HEK293 (cell line): Measurements from ENCODE around the gene INPP5D.
"Not testable (repeated sequence)": the region's sequence is repeated elsewhere in the genome, so short reads cannot be mapped to it uniquely, and the experiment has no call there.

ENCODE experiments used
- CTCF ChIA-PET: fragments of 350-600 bp; formaldehyde crosslinking; extraction: SDS; loops from one replicate; lab custom pipeline; 2021; ENCODE audit warnings: antibody characterized with exemption; lab: Yijun Ruan, JAX
- POLR2A ChIA-PET: fragments of 300-600 bp; formaldehyde crosslinking; extraction: SDS; loops from one replicate; lab custom pipeline; 2020; ENCODE audit warnings: antibody characterized with exemption, inconsistent platforms; lab: Yijun Ruan, JAX
- H3K27ac ChIP-seq: fragments of 200-500 bp; sonication (Bioruptor generic); 2 replicates; pipeline ENCODE4 v1.5.1; 2014; ENCODE audit warnings: low read depth, low read length, control low read depth, inconsistent platforms; ENCODE audit errors: extremely low read depth
- H3K36me3 ChIP-seq, 2 experiments: fragments of 200-500 bp in 1 of 2; sonication (Bioruptor generic) in 1 of 2; 1 replicate in 1 of 2; 2 replicates in 1 of 2; pipeline ENCODE4 v1.5.1; 2014 to 2017; ENCODE audit warnings: inconsistent platforms in 2 of 2, low read length in 2 of 2; ENCODE audit not compliant: control insufficient read depth in 2 of 2, insufficient read depth in 1 of 2
- H3K4me1 ChIP-seq: fragments of 200-500 bp; sonication (Bioruptor generic); 2 replicates; pipeline ENCODE4 v1.5.1; 2014; ENCODE audit warnings: mild to moderate bottlenecking, low read length, inconsistent platforms; ENCODE audit not compliant: control insufficient read depth, insufficient read depth
- H3K4me3 ChIP-seq: 2 replicates; pipeline ENCODE4 v1.5.1; 2011; ENCODE audit warnings: low read depth, mild to moderate bottlenecking, control low read depth, low read length, moderate library complexity
- H3K9me3 ChIP-seq: fragments of 200-500 bp; sonication (Bioruptor generic); 2 replicates; pipeline ENCODE4 v1.5.1; 2014; ENCODE audit warnings: low read depth, low read length, inconsistent platforms; ENCODE audit not compliant: control insufficient read depth, insufficient read depth
- GLI2 ChIP-seq: fragments of 450-650 bp; formaldehyde crosslinking; IDR thresholded peaks from 2 replicates; pipeline ENCODE4; 2017; ENCODE audit warnings: missing biosample characterization, missing genetic modification characterization, low read depth, borderline replicate concordance
- KLF8 ChIP-seq: fragments of 450-650 bp; formaldehyde crosslinking; IDR thresholded peaks from 2 replicates; pipeline ENCODE4 v1.5.1; 2016; ENCODE audit warnings: missing biosample characterization, missing genetic modification characterization
- SP7 ChIP-seq: fragments of 450-650 bp; formaldehyde crosslinking; IDR thresholded peaks from 2 replicates; pipeline ENCODE4 v1.5.1; 2016; ENCODE audit warnings: missing biosample characterization, missing genetic modification characterization
- WT1 ChIP-seq: fragments of 450-650 bp; formaldehyde crosslinking; IDR thresholded peaks from 2 replicates; pipeline ENCODE4 v1.5.1; 2016; ENCODE audit warnings: missing biosample characterization, missing genetic modification characterization
- YY1 ChIP-seq: fragments of 450-650 bp; formaldehyde crosslinking; IDR thresholded peaks from 2 replicates; pipeline ENCODE4 v1.5.1; 2018; ENCODE audit warnings: missing biosample characterization, missing genetic modification characterization
- ZIC2 ChIP-seq: fragments of 450-650 bp; formaldehyde crosslinking; IDR thresholded peaks from 2 replicates; pipeline ENCODE4 v1.5.1; 2016; ENCODE audit warnings: missing biosample characterization, missing genetic modification characterization
- ZNF121 ChIP-seq: fragments of 450-650 bp; formaldehyde crosslinking; IDR thresholded peaks from 2 replicates; pipeline ENCODE4 v1.5.1; 2016; ENCODE audit warnings: missing biosample characterization, missing genetic modification characterization
- ZNF169 ChIP-seq: fragments of 450-650 bp; formaldehyde crosslinking; IDR thresholded peaks from 2 replicates; pipeline ENCODE4 v1.5.1; 2016; ENCODE audit warnings: missing biosample characterization, missing genetic modification characterization
- ZNF2 ChIP-seq: fragments of 450-650 bp; formaldehyde crosslinking; IDR thresholded peaks from 2 replicates; pipeline ENCODE4 v1.5.1; 2016; ENCODE audit warnings: missing biosample characterization, missing genetic modification characterization
- ZNF214 ChIP-seq: fragments of 450-650 bp; formaldehyde crosslinking; IDR thresholded peaks from 2 replicates; pipeline ENCODE4 v1.5.1; 2017; ENCODE audit warnings: missing biosample characterization, mild to moderate bottlenecking, missing genetic modification characterization, borderline replicate concordance
- ZNF366 ChIP-seq: fragments of 450-650 bp; formaldehyde crosslinking; conservative IDR thresholded peaks from 2 replicates; pipeline ENCODE4 v1.5.1; 2016; ENCODE audit warnings: missing biosample characterization, missing genetic modification characterization
- ZNF394 ChIP-seq: fragments of 450-650 bp; formaldehyde crosslinking; IDR thresholded peaks from 2 replicates; pipeline ENCODE4 v1.5.1; 2016; ENCODE audit warnings: missing biosample characterization, missing genetic modification characterization, mild to moderate bottlenecking, moderate library complexity, borderline replicate concordance
- ZNF529 ChIP-seq: fragments of 450-650 bp; formaldehyde crosslinking; IDR thresholded peaks from 2 replicates; pipeline ENCODE4 v1.5.1; 2017; ENCODE audit warnings: missing genetic modification characterization, missing biosample characterization; ENCODE audit not compliant: insufficient replicate concordance
- ZNF544 ChIP-seq: fragments of 450-650 bp; formaldehyde crosslinking; IDR thresholded peaks from 2 replicates; pipeline ENCODE4 v1.5.0; 2017; ENCODE audit warnings: missing biosample characterization, missing genetic modification characterization
- ZNF830 ChIP-seq: fragments of 450-650 bp; IDR thresholded peaks from 2 replicates; pipeline ENCODE4 v1.5.0; 2018; ENCODE audit warnings: missing biosample characterization, missing genetic modification characterization, low read depth, mild to moderate bottlenecking, moderate library complexity
- TF ChIP-seq, protein P1 (sequence below): fragments of 450-650 bp; formaldehyde crosslinking; IDR thresholded peaks from 2 replicates; pipeline ENCODE4 v1.5.0; 2017; ENCODE audit warnings: missing biosample characterization, missing genetic modification characterization, borderline replicate concordance
- TF ChIP-seq, protein P2 (sequence below): fragments of 450-650 bp; formaldehyde crosslinking; IDR thresholded peaks from 2 replicates; pipeline ENCODE4 v1.5.1; 2016; ENCODE audit warnings: missing biosample characterization, missing genetic modification characterization

INPP5D gene

GRCh38 chr2:233099820-233100191 lies 39.7 kb downstream of the INPP5D start:
- H3K9me3 ChIP-seq, H3K4me1 ChIP-seq, POLR2A ChIA-PET, H3K36me3 ChIP-seq, H3K4me3 ChIP-seq, H3K27ac ChIP-seq: not testable (repeated sequence)
- CTCF ChIA-PET = interaction anchor here (0.8 to 3.5 kb wide), 2 partner anchors 46 to 151 kb away, joined by 3 to 20 read pairs; partner anchors contain the start of gene ATG16L1

- H3K27ac ChIP-seq = no peak overlapping the region
- ChIA-PET POLR2A (no interaction called here), CTCF (interaction anchor here (0.8 to 3.1 kb wide), 2 partner anchors 46 to 150 kb away, joined by 3 to 19 read pairs; partner anchors contain the start of gene ATG16L1)
- H3K36me3 ChIP-seq = no peaks in the 10 kb centered on the region
- H3K4me1 ChIP-seq = no peaks in the 10 kb centered on the region
- H3K9me3 ChIP-seq = no peaks in the 10 kb centered on the region
- H3K4me3 ChIP-seq = no peak overlapping the region
- TF ChIP-seq ZNF366 (tag by site-specific recombination) = no peak
- TF ChIP-seq ZIC2 (tag by site-specific recombination) = 0 out of 2 replicates have a peak, but pooled peaks have one; percentile 17
Observed at GRCh38 chr2:233100192-233100998, 40.3 kb downstream of the INPP5D start.

GRCh38 chr2:233101141-233101540 lies 41.0 kb downstream of the INPP5D start:
- POLR2A ChIA-PET = no interaction called here
- no peak overlapping the region for H3K4me3 ChIP-seq
- H3K9me3 ChIP-seq = no peaks in the 10 kb centered on the region
- no peaks in the 10 kb centered on the region for H3K36me3 ChIP-seq
- no peaks in the 10 kb centered on the region for H3K4me1 ChIP-seq
- no peak overlapping the region for H3K27ac ChIP-seq
- CTCF ChIA-PET = interaction anchor here (3.1 kb wide), 1 partner anchor 150 kb away, joined by 19 read pairs; the partner anchor contains the start of gene ATG16L1
- TF ChIP-seq ZNF2 (no peak), ZNF830 (tag by site-specific recombination) (no peak), KLF8 (no peak), YY1 (tag by site-specific recombination) (no peak)

- H3K4me3 ChIP-seq = no peak overlapping the region
- no peaks in the 10 kb centered on the region for H3K36me3 ChIP-seq
- ChIA-PET CTCF (interaction anchor here (1.3 to 3.1 kb wide), 2 partner anchors 47 to 149 kb away, joined by 3 to 19 read pairs; partner anchors contain the start of gene ATG16L1), POLR2A (interaction anchor here (0.8 kb wide), 1 partner anchor 150 kb away, joined by 3 read pairs; the partner anchor contains the start of gene ATG16L1)
- H3K27ac ChIP-seq = no peak overlapping the region
- TF ChIP-seq ZNF214 (tag by site-specific recombination) = no peak
- no peak for TF ChIP-seq WT1
- no peaks in the 10 kb centered on the region for H3K9me3 ChIP-seq
- no peaks in the 10 kb centered on the region for H3K4me1 ChIP-seq
Observed at GRCh38 chr2:233101816-233102215, 41.7 kb downstream of the INPP5D start.

GRCh38 chr2:233105156-233105895 lies 45.2 kb downstream of the INPP5D start:
- CTCF ChIA-PET = no interaction called here
- H3K9me3 ChIP-seq = no peaks in the 10 kb centered on the region
- H3K4me3 ChIP-seq = no peak overlapping the region
- no peak overlapping the region for H3K27ac ChIP-seq
- H3K36me3 ChIP-seq = no peaks in the 10 kb centered on the region
- H3K4me1 ChIP-seq = no peaks in the 10 kb centered on the region
- POLR2A ChIA-PET = interaction anchor here (1.0 kb wide), 1 partner anchor 8 kb away, joined by 3 read pairs; no protein-coding TSS in a partner anchor
- TF ChIP-seq ZNF169 (no peak), ZNF394 (tag by site-specific recombination) (no peak), SP7 (no peak), ZNF529 (tag by site-specific recombination) (no peak), ZNF544 (tag by site-specific recombination) (no peak), GLI2 (tag by site-specific recombination) (no peak), ZNF121 (no peak)
- TF ChIP-seq, protein P1, sequence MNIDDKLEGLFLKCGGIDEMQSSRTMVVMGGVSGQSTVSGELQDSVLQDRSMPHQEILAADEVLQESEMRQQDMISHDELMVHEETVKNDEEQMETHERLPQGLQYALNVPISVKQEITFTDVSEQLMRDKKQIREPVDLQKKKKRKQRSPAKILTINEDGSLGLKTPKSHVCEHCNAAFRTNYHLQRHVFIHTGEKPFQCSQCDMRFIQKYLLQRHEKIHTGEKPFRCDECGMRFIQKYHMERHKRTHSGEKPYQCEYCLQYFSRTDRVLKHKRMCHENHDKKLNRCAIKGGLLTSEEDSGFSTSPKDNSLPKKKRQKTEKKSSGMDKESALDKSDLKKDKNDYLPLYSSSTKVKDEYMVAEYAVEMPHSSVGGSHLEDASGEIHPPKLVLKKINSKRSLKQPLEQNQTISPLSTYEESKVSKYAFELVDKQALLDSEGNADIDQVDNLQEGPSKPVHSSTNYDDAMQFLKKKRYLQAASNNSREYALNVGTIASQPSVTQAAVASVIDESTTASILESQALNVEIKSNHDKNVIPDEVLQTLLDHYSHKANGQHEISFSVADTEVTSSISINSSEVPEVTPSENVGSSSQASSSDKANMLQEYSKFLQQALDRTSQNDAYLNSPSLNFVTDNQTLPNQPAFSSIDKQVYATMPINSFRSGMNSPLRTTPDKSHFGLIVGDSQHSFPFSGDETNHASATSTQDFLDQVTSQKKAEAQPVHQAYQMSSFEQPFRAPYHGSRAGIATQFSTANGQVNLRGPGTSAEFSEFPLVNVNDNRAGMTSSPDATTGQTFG (tag by site-specific recombination) = no peak
- TF ChIP-seq, protein P2, sequence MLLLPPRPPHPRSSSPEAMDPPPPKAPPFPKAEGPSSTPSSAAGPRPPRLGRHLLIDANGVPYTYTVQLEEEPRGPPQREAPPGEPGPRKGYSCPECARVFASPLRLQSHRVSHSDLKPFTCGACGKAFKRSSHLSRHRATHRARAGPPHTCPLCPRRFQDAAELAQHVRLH (tag by site-specific recombination) = no peak
